AG10803 (cell line): ENCODE measurements around the gene NTNG2.
A peak's percentile ranks its signal among the peaks of the same experiment; 100 is the strongest.

Experiments used
- DNase-seq: peaks from one replicate; pipeline ENCODE4 v3.0.0; 2010; ENCODE audit warnings: low read depth
- H3K4me3 ChIP-seq: 2 replicates; pipeline ENCODE4 v1.5.1; 2011; ENCODE audit warnings: mild to moderate bottlenecking, low read length, control low read depth
- TF ChIP-seq, protein P1 (sequence below): conservative IDR thresholded peaks from 2 replicates; pipeline ENCODE4 v1.5.1; 2011; ENCODE audit warnings: mild to moderate bottlenecking, low read length, control low read depth, inconsistent platforms

NTNG2 gene

DNA sequence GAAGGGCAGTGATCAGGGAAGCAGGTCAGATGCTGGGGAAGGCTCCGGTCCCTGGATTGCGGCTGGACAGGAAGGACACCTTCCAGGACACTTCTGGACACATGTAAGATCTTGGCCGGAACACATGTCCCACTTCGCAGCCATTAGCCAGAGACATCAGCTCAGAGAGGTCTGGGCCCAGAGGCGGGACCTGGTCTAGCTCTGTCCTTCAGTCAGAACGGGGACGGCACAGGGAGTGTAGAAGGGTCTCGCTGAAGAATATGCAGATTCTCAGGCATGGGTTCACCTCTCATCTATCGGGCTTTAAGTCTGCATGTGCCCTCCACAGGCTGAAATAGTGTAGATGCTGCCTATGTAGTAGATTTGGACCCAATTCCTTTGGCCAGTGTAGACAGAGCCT lies 73.3 kb downstream of the NTNG2 start:
- TF ChIP-seq, protein P1, sequence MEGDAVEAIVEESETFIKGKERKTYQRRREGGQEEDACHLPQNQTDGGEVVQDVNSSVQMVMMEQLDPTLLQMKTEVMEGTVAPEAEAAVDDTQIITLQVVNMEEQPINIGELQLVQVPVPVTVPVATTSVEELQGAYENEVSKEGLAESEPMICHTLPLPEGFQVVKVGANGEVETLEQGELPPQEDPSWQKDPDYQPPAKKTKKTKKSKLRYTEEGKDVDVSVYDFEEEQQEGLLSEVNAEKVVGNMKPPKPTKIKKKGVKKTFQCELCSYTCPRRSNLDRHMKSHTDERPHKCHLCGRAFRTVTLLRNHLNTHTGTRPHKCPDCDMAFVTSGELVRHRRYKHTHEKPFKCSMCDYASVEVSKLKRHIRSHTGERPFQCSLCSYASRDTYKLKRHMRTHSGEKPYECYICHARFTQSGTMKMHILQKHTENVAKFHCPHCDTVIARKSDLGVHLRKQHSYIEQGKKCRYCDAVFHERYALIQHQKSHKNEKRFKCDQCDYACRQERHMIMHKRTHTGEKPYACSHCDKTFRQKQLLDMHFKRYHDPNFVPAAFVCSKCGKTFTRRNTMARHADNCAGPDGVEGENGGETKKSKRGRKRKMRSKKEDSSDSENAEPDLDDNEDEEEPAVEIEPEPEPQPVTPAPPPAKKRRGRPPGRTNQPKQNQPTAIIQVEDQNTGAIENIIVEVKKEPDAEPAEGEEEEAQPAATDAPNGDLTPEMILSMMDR = no peak
- DNase-seq = no peak
- H3K4me3 ChIP-seq = no peak overlapping the region

DNA sequence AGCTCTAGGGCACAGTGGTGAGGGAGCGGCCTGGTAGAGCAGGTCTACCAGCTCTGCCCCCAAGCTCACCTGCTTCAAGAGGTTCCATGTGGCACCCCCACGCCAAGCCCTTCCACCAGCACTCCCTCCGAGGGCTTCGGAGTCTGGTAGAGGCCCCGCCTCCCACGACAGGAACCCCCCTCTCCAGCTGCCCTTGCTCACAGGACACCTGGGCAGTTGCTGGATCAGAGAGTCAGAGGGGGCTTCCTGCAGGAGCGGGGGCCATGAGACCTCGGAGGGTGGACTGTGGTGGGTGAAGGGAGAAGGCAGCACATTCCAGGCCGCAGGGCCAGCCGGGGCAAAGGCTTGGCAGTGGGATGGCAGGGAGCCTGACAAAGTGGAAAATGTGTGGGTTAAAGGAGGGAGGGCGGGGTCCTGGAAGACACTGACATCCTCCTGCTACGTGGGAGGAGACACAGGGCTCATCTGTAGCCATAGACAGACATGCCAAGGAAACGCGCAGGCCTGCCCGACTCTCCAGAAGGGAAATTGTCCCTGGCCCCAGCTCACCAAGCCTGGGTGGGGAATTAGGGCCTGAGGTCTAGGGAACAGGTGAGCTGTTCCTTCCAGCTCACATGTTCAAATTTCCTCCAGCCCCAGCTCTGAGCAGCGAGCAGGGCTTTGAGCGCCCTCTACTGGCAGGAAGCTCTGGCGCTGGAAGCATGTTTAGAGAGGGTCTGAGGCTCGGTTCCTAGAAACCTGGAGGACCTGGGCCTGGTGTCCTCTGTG lies 74.2 kb downstream of the NTNG2 start:
- TF ChIP-seq, protein P1 = peak; percentile 92
- DNase-seq = peak; percentile 50
- H3K4me3 ChIP-seq = no peak overlapping the region

DNA sequence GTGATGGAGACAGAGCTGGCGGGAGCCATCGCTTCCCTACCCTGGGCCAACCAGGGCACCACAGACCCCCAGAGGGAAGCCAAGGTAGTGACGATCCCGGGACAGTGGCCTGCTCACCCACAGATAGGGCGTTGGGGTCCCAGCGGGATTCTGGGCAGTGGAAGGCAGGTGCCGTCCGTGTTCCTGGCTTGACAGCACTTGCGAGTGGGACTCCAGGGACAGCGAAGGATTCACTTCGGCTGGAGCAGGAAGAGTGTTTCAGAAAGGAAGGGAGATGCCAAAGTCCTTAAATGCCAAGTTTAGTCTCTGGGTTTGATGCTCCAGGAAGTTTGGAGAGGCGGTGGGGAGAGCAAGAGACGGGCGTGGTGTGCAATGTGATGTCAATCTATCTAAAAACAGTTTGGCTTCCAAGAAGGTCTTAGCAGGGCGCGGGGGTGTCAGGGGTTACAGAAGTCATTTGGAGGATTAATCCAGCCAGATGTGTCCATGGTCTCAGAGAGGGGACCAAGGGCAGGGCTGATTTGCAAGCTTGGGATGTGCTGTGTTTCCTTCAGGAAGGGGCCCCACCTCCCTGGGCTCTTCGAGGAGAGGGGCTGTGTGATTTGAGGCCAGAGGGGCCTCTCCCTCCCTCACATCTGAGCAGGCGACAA lies 74.9 kb downstream of the NTNG2 start:
- H3K4me3 ChIP-seq = no peak overlapping the region
- TF ChIP-seq, protein P1 = no peak
- DNase-seq = no peak

DNA sequence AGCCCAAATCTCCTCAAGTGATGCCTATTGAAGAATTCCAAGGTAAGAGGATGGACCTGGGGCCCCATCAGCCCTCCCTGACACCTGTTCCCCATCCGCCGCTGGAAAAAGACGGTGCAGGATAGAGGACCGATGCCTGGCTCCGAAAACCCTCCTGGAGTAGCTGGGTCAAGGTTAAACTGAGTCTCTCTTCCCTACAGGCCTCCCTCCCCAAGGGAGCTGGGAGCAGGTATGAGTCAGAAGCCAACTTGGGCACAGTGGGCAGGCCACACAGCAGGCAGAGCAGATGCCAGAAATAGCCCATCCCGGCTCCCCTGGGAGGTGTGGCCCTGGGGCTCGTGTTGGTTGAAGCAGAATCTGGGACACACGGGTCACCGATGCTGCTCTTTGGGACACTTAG lies 75.6 kb downstream of the NTNG2 start:
- no peak overlapping the region for H3K4me3 ChIP-seq
- no peak for DNase-seq
- TF ChIP-seq, protein P1 = no peak

DNA sequence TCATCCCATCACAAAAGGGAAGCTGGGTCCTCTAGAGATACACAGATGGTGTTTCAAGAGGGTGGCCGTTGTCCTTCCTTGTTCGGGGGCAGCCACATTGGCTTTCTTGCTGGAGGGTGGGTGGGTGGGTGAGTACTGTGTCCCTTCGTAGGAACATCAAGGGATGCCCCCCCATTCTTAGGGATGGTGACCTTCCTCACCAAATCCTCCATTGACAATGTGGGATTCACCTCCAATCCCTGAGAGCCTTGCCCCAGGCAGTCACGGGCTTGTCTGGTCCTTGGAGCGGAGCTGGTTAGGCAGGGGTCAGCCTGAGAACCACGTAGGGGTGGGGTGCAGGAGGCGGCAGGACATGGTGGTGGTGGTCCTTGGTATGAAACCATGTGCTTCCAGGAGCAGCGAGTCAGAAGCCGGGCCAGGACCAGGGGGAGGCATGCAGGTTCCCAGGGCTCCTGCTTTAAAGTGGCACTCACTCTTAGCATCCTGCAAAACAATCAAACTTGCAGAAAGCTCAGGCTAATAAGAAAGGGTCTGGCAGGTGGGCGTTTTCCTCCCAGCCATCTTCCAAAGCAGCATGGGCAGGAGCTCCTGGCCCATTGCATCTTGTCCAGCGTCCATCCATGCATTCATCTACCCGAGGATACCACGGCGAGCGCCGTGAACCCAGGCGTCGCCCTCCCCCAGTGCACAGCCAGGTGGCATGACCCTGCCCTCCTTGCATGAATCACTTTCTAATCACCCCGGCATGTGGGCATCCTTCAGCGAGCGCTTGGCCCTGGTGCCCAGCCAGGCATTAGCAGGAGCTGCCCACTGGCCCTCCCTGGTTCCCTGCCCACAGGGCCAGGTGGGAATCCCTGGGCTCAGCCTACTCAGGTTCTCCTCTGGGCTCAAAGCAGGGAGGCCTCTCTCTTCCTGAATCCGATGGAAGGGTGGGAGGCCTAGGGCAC lies 76.4 kb downstream of the NTNG2 start:
- H3K4me3 ChIP-seq = no peak overlapping the region
- TF ChIP-seq, protein P1 = no peak
- no peak for DNase-seq

DNA sequence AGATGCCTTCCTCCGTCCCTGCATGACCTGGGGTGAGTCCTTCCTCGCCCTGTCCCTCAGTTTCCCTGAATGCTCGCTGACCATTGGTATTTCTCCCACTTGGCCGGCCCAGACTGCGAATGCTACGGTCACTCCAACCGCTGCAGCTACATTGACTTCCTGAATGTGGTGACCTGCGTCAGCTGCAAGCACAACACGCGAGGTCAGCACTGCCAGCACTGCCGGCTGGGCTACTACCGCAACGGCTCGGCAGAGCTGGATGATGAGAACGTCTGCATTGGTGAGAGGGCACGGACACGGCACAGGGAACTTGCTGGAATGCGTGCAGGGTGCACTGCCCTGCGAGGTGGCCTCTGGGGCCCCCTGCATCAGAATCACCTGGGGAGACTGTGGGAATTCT lies 77.1 kb downstream of the NTNG2 start:
- TF ChIP-seq, protein P1 = no peak
- H3K4me3 ChIP-seq = no peak overlapping the region
- DNase-seq = no peak
